ENCODE data around the gene PCDHGA1. TPM values are rescaled to one million over a fixed set of nuclear protein-coding genes. Genes with fewer than 3 reads are reported as not detected.

PCDHGA1 gene
- total RNA-seq, 1 experiment from 2014 or later: 0.63 TPM

DNA sequence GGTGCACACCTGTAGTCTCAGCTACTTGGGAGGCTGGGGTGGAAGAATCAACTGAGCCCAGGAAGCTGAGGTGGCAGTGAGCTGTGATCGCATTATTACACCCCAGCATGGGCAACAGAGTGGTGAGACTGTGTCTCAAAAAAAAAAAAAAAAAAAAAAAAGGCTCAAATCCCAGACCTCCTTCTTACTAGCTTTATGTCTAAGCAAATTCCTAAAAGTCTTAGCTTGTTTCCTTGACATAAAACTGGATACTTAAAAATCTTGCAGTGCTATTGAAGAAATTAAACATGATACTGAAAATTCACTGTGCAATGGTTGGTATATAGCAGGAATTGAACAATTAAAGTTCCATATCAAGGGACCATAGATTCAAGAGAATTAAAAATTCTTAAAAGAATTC, 203.6 kb downstream of the PCDHGA1 start:
- TF ChIP-seq, protein P1, sequence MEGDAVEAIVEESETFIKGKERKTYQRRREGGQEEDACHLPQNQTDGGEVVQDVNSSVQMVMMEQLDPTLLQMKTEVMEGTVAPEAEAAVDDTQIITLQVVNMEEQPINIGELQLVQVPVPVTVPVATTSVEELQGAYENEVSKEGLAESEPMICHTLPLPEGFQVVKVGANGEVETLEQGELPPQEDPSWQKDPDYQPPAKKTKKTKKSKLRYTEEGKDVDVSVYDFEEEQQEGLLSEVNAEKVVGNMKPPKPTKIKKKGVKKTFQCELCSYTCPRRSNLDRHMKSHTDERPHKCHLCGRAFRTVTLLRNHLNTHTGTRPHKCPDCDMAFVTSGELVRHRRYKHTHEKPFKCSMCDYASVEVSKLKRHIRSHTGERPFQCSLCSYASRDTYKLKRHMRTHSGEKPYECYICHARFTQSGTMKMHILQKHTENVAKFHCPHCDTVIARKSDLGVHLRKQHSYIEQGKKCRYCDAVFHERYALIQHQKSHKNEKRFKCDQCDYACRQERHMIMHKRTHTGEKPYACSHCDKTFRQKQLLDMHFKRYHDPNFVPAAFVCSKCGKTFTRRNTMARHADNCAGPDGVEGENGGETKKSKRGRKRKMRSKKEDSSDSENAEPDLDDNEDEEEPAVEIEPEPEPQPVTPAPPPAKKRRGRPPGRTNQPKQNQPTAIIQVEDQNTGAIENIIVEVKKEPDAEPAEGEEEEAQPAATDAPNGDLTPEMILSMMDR (conservative IDR thresholded peaks at IDR 0.05): no peak
- Histone ChIP-seq H3T11ph (ENCODE audit: low read length) (no peak overlapping the region), H4K91ac (ENCODE audit: insufficient read length, low read depth, low read length) (no peak overlapping the region), H3K4me2 (ENCODE audit: insufficient read depth, insufficient read length, low read length) (no peak overlapping the region), H4K8ac (replicated peaks; ENCODE audit: insufficient read length, low read depth, low read length) (no peak overlapping the region), H3K4me1 (ENCODE audit: insufficient read depth, low read length) (no peaks in the 10 kb centered on the region), H2BK5ac (ENCODE audit: insufficient read length, low read length) (no peak overlapping the region), H3K18ac (ENCODE audit: insufficient read length, low read depth, low read length) (no peak overlapping the region), H4K5ac (ENCODE audit: insufficient read length, low read depth, low read length) (no peak overlapping the region), H3K23me2 (ENCODE audit: insufficient read length, low read depth, low read length, poor library complexity, severe bottlenecking) (no peaks in the 10 kb centered on the region), H2AK5ac (ENCODE audit: insufficient read length, low read length) (no peak overlapping the region), H3K4ac (ENCODE audit: low read depth, low read length) (no peak overlapping the region), H2BK12ac (ENCODE audit: insufficient read length, low read depth, low read length) (no peak overlapping the region), H3K27me3 (ENCODE audit: insufficient read depth, low read length) (no peaks in the 10 kb centered on the region), H3K56ac (ENCODE audit: insufficient read length, low read depth, low read length) (no peak overlapping the region), H2AFZ (ENCODE audit: low read length) (no peak overlapping the region), H2BK20ac (ENCODE audit: low read depth, low read length, poor library complexity, severe bottlenecking) (no peak overlapping the region), H4K20me1 (ENCODE audit: control insufficient read depth, insufficient read depth, insufficient read length) (no peaks in the 10 kb centered on the region), H3K14ac (ENCODE audit: insufficient read depth, low read length) (no peak overlapping the region), H3K79me1 (ENCODE audit: insufficient read depth, low read depth, low read length, poor library complexity, severe bottlenecking) (no peaks in the 10 kb centered on the region), H3K79me2 (ENCODE audit: insufficient read depth, low read length) (no peaks in the 10 kb centered on the region), H3K23ac (ENCODE audit: insufficient read length, low read depth, low read length) (no peak overlapping the region), H2BK120ac (ENCODE audit: low read depth, low read length, poor library complexity, severe bottlenecking) (no peak overlapping the region), H3K9ac (ENCODE audit: extremely low read depth, insufficient read length, low read length) (no peak overlapping the region), H3K27ac (ENCODE audit: insufficient read length, low read depth, low read length) (no peak overlapping the region), H3K9me3 (ENCODE audit: control insufficient read depth, low read depth, low read length) (no peaks in the 10 kb centered on the region), H2BK15ac (ENCODE audit: low read depth, low read length) (no peak overlapping the region)
- no peak for DNase-seq
- Mint-ChIP-seq H3K4me3 (no peak overlapping the region), H3K27ac (no peak overlapping the region), H3K36me3 (ENCODE audit: insufficient read depth in 1 of 3, low read depth in 3 of 3) (peaks cover 7 to 11% (median 11%) of the 10 kb centered on the region in 3 experiments; a peak in 6 of 7 replicates), H3K9me3 (no peaks in the 10 kb centered on the region), H3K27me3 (ENCODE audit: low read depth) (no peaks in the 10 kb centered on the region), H3K4me1 (no peaks in the 10 kb centered on the region)
- no CpG with 5 or more reads among the region's 1 CpG for WGBS (ENCODE audit: extremely low coverage, insufficient read length, low lambda C conversion rate)
